Muscle of leg (tissue), 11 donors: ENCODE data around the gene B3GNT5. TPM values are rescaled to one million over a fixed set of nuclear protein-coding genes. Genes with fewer than 3 reads are reported as not detected.

Source experiments
- DNase-seq: peaks from one replicate; pipeline ENCODE4 v3.0.0; 2013
- H3K27ac ChIP-seq: one replicate; pipeline ENCODE4 v1.5.1; 2013; ENCODE audit warnings: mild to moderate bottlenecking, low read length, control low read depth
- H3K27me3 ChIP-seq: one replicate; pipeline ENCODE4 v1.6.1; 2013; ENCODE audit warnings: low read length; ENCODE audit not compliant: control insufficient read depth, insufficient read depth
- H3K36me3 ChIP-seq: one replicate; pipeline ENCODE4 v1.6.1; 2013; ENCODE audit warnings: low read length; ENCODE audit not compliant: control insufficient read depth, insufficient read depth
- H3K4me1 ChIP-seq: one replicate; pipeline ENCODE4 v1.6.1; 2013; ENCODE audit warnings: low read length; ENCODE audit not compliant: control insufficient read depth, insufficient read depth
- H3K4me3 ChIP-seq: one replicate; pipeline ENCODE4 v1.5.1; 2013; ENCODE audit warnings: low read length, control low read depth
- H3K9me3 ChIP-seq: replicated peaks from 2 replicates; pipeline ENCODE4 v1.6.1; 2013; ENCODE audit warnings: low read depth, low read length; ENCODE audit not compliant: control insufficient read depth
- WGBS: methylation state at CpG from one replicate; pipeline ENCODE4 v1.1.5; 2013; ENCODE audit warnings: missing lambda C conversion rate; ENCODE audit not compliant: insufficient coverage; 5-methylcytosine and 5-hydroxymethylcytosine counted together
- polyA plus RNA-seq, 8 donors: library from polyadenylated mRNA; unstranded; fragments of 120-200 nt; gene quantifications; one replicate each; pipeline versions ENCODE4 v1.2.1 to v1.2.3, GENCODE V29; 2013; ENCODE audit warnings: inconsistent platforms in 1 of 8, low replicate concordance in 1 of 8; ENCODE audit not compliant: insufficient read length in 8 of 8, insufficient read depth in 1 of 8
- total RNA-seq: library from RNA; stranded (reverse); fragments of 120-200 nt; gene quantifications from one replicate; pipeline ENCODE4 v1.2.4, GENCODE V29; 2013

The B3GNT5 gene
- total and polyA plus RNA-seq, 9 donors = 5.3 to 17.2 (median 9.5) TPM

DNA sequence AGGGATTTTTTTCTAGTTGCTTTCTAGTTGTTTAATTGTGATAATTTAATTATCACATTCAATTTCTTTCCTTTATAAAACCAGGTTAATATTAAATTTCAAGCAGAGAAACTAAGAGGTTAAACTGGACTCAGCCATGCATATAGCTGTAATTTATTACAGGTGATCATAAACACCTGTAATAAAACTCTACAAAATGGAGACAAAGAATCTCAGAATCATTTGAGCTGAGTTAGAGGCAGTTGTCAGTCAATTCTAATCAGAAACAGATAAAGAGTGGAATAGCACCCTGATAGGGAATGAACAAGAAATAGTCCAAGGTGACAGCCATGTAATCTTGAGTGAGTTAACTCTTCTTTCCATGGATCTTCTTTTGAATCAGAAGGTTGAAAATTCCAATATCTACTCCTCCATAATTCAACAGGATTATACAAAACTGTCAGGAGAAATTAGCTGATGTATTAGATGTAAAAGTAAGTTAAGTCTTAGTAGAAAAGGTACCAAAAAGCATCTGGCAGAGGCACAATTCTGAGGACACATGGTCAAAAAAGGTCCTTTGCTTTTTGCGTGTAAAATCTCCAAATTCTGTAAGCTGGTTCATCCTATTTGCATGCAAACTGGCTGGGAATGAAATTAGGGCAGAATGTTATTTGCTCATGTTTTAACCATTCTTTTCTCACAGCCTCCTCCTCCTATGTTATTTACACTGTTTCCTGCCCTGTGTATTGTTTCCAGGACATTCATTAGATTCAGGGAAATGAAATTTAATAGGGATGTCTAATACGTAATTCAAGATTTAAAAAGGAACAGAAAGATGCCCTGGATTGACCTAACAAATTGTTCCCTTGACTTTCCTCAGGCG lies 39.4 kb upstream of the B3GNT5 start:
- 50% methylated on average over 1 of the region's 3 CpGs for WGBS
- H3K4me1 ChIP-seq = peaks cover 14% of the 10 kb centered on the region

DNA sequence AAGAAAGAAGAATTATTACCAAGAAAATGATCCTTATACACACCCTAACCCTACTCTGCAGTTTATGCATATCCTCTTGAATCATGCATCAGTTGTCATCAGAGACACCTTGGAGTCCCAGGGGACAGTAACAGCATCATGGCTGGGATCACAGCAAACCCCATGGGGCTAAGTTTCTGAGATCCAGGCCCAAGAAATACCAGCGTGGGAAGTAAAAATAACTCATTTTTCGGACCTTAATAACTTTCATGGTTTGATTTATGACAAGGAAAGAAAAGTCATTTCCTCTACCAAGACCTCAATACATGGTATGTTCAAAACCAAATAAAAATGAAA lies 38.8 kb upstream of the B3GNT5 start:
- DNase-seq = no peak
- peaks cover 14% of the 10 kb centered on the region for H3K4me1 ChIP-seq
- H3K27ac ChIP-seq = no peak overlapping the region
- no CpG with 5 or more reads among the region's 2 CpGs for WGBS
- peaks cover 2% of the 10 kb centered on the region for H3K27me3 ChIP-seq
- H3K36me3 ChIP-seq = no peaks in the 10 kb centered on the region
- no peak overlapping the region for H3K4me3 ChIP-seq
- no peaks in the 10 kb centered on the region for H3K9me3 ChIP-seq

More for the DNA sequence above, 39.4 kb upstream of the B3GNT5 start:
- DNase-seq = no peak
- no peaks in the 10 kb centered on the region for H3K36me3 ChIP-seq
- no peak overlapping the region for H3K4me3 ChIP-seq
- no peaks in the 10 kb centered on the region for H3K9me3 ChIP-seq
- H3K27me3 ChIP-seq = peaks cover 2% of the 10 kb centered on the region
- no peak overlapping the region for H3K27ac ChIP-seq

DNA sequence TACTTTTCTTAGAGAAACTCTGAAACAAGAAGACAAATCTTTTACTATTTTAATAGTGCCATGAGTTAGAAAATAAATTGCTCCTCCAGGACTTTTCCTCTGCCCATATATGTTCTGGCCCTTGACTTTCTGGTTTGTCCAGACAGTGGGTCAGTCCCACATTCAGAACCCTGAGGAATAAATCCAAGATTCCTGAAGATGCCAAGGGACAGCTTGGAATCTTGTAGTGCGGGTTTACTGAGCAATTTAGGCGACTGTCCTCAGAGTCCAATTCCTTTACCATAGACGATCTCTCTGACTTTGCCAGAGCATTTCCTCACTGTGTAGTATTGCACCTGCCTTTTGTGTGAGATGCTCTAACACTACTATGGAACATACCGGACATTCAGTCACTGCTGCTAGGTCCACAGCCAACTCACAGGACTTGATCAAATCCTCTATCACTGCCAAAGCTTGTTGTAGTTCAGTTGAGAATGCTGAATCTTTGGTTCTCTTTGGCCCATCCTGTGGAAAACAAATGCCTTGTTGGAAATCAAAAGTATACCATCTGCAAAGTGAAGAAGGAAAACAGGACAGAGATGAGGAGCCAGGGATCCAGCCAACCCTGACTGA lies 37.4 kb upstream of the B3GNT5 start:
- WGBS = 39% methylated on average over 3 of the region's 4 CpGs
- no peak overlapping the region for H3K4me3 ChIP-seq
- peaks cover 2% of the 10 kb centered on the region for H3K27me3 ChIP-seq
- H3K9me3 ChIP-seq = no peaks in the 10 kb centered on the region
- peaks cover 14% of the 10 kb centered on the region for H3K4me1 ChIP-seq
- no peak for DNase-seq
- no peak overlapping the region for H3K27ac ChIP-seq
- H3K36me3 ChIP-seq = no peaks in the 10 kb centered on the region

DNA sequence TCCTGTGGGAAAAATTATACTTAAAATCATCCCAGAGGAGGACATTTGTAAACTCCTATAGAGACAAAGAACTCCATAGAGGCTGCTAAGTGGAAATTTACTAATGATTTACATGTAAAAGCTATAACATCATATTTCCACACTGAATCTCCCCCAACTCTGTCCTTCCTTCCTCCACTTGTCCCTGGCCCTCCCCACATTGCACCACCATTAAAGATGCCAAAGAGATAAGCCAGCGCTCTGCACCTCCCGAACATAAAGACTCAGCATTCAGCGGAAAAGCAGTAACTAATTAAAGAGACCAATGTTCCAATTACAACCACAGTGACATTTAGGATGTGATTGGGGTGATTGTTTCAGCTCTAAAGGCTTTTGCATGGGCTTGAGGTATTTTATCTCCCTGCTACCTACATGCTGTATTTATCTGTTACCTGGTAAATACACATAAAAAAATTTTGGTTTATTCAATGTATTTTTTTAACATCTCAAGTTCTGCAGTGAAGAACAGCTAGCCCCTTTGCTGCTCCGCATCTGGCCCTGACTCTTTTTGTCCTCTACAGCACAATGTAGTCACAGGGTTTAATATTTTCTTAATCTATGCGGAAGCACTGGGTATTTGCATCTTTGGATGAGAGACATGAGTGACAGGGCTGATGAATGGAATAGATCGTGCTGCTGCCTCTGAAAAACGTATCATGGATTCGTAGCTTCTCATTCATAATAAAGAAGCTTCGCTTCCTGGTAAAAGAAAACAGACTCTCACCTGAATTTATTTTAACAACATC lies 35.3 kb upstream of the B3GNT5 start:
- no peak overlapping the region for H3K27ac ChIP-seq
- H3K27me3 ChIP-seq = no peaks in the 10 kb centered on the region
- WGBS = no CpG with 5 or more reads among the region's 9 CpGs
- H3K9me3 ChIP-seq = no peaks in the 10 kb centered on the region
- no peak overlapping the region for H3K4me3 ChIP-seq
- no peaks in the 10 kb centered on the region for H3K4me1 ChIP-seq
- H3K36me3 ChIP-seq = no peaks in the 10 kb centered on the region
- no peak for DNase-seq

DNA sequence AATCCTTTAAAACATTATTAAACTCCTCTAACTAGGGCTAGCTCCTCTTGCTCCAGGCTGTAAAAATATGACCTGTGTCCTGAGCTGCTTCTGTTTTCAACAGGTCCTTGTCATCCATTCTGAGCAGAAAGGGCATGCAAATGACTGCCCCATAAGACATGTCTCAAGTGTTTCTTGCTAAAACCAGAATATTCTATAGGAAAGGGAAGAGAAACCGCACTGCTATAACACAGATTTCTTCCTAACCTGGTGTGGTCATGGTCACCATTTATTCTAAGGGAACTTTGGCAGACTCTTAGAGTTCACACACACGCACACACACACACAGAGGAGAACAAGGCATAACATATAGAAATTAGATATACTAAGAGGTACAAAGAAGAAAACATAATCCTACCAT lies 34.2 kb upstream of the B3GNT5 start:
- WGBS = no CpG with 5 or more reads among the region's 2 CpGs
- no peaks in the 10 kb centered on the region for H3K27me3 ChIP-seq
- H3K4me3 ChIP-seq = no peak overlapping the region
- no peak for DNase-seq
- H3K27ac ChIP-seq = no peak overlapping the region
- no peaks in the 10 kb centered on the region for H3K36me3 ChIP-seq
- no peaks in the 10 kb centered on the region for H3K4me1 ChIP-seq
- H3K9me3 ChIP-seq = no peaks in the 10 kb centered on the region

DNA sequence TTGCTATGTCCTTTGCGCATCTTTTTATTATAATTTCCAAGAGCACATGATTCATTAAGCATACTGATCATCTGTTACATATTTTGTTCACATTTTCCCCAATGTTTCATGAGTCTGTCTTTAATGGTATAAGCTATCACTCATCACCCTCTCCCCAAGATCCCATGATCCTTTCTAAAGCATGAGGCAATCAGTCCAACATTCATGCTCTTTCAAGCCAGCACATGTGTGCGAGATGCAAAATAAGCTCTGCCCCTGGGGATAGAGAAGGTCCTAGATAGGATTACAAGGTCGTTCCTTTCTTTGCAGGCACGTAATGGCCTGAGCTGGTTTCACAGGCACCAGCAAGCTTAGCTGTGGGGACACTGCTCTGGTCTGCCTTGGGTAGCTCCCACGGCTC lies 32.2 kb upstream of the B3GNT5 start:
- no peaks in the 10 kb centered on the region for H3K9me3 ChIP-seq
- no peaks in the 10 kb centered on the region for H3K4me1 ChIP-seq
- DNase-seq = peak; percentile 11
- H3K4me3 ChIP-seq = no peak overlapping the region
- H3K36me3 ChIP-seq = no peaks in the 10 kb centered on the region
- no peak overlapping the region for H3K27ac ChIP-seq
- no peaks in the 10 kb centered on the region for H3K27me3 ChIP-seq
- WGBS = 38% methylated on average over 1 of the region's 5 CpGs

DNA sequence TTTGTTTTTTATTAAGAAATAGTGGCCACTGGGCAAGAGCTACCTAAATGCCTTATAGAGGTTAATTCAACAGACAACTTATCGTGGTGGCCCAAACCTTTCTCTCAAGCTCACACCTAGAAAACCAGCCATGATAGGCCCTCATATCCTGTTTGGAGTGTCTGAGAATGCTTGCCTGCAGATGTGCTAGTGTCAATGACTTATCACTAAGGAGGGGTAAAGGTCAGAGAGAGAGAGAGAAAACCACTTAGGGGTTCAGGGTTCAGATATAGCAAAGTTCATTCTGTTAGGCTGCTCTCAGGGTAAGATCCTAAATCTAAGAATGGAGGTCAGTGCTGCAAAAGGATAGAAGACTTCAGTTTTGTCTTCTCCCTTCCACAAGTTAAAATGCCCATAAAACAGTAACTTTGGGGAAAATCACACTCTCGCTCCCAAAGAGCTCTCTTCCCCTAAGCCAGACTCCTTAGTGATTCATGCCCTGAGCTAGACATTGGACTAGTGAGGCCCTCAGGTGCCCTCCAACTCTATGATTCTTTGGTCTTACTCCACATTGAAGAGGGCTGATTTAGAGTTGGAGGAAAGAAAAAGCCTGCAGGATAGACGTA lies 30.3 kb upstream of the B3GNT5 start:
- Histone ChIP-seq H3K36me3 (no peaks in the 10 kb centered on the region), H3K9me3 (no peaks in the 10 kb centered on the region), H3K27ac (no peak overlapping the region), H3K27me3 (no peaks in the 10 kb centered on the region), H3K4me1 (no peaks in the 10 kb centered on the region), H3K4me3 (no peak overlapping the region)
- no CpG with 5 or more reads among the region's 3 CpGs for WGBS
- no peak for DNase-seq

DNA sequence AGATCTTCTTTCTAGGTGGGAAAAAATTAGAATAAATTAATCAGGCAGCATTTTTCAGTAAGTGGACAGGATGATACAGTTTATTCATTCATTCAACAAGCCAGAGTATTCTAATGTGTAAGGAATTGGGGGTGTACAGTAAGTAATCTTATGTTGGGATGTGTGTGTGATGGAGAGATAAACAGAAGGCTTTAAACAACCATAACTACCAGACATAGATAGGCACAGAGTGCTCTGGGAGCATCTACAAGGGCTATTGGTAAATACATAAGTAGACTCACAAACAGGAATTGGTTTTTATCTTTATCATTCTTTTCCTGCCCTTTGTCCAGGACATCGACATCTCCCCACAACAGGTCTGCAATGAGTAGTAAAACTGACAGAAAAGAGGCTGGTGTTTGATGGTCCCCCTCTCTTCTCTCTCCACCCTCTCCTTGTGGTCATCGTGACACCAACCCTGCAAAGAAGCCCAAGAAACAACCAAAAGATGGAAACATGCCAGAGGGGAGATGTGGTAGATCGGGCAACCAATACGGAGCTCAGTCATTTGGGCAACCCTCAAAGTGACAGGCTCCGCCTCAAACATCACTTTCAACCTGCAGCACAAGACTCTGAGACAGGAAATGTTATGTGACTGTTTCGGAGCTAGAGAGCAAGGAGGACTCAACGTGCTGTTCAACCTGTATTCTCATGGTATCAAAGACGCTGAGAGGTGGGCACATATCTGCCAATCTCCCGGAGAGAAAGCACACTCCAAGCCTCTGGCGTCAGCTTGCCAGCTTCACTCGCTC lies 28.7 kb upstream of the B3GNT5 start:
- Histone ChIP-seq H3K9me3 (no peaks in the 10 kb centered on the region), H3K36me3 (no peaks in the 10 kb centered on the region), H3K4me3 (no peak overlapping the region), H3K27ac (no peak overlapping the region), H3K27me3 (no peaks in the 10 kb centered on the region), H3K4me1 (no peaks in the 10 kb centered on the region)
- 85% methylated on average over 6 of the region's 11 CpGs for WGBS
- no peak for DNase-seq

DNA sequence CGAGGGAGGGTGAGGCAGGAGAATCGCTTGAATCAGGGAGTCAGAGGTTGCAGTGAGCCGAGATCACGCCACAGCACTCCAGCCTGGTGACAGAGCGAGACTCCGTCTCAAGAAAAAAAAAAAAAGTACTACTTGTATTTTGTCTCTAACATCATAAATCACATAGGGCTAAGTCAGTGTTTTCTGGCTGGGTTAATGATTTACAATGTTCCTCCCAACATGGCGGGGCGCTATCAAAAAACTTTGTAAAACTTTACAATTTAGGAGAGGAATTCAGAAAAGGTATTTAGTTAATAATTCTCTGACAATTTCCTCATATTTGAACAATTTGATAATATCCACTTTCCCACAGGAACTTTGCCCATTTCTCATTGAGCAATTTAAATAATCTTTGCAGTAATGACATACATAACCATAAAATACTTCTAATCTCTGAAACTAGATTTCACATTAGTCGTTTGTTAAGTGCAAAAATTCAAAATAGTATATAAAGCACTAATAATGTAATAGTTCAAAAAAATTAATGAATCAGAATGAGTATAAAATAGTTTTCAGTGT lies 26.6 kb upstream of the B3GNT5 start:
- WGBS = no CpG with 5 or more reads among the region's 9 CpGs
- H3K36me3 ChIP-seq = no peaks in the 10 kb centered on the region
- H3K4me3 ChIP-seq = no peak overlapping the region
- H3K27ac ChIP-seq = no peak overlapping the region
- no peak for DNase-seq
- no peaks in the 10 kb centered on the region for H3K9me3 ChIP-seq
- no peaks in the 10 kb centered on the region for H3K4me1 ChIP-seq
- H3K27me3 ChIP-seq = peaks cover 2% of the 10 kb centered on the region
